Measurements from ENCODE around the gene ARID1B.

ARID1B gene

DNA sequence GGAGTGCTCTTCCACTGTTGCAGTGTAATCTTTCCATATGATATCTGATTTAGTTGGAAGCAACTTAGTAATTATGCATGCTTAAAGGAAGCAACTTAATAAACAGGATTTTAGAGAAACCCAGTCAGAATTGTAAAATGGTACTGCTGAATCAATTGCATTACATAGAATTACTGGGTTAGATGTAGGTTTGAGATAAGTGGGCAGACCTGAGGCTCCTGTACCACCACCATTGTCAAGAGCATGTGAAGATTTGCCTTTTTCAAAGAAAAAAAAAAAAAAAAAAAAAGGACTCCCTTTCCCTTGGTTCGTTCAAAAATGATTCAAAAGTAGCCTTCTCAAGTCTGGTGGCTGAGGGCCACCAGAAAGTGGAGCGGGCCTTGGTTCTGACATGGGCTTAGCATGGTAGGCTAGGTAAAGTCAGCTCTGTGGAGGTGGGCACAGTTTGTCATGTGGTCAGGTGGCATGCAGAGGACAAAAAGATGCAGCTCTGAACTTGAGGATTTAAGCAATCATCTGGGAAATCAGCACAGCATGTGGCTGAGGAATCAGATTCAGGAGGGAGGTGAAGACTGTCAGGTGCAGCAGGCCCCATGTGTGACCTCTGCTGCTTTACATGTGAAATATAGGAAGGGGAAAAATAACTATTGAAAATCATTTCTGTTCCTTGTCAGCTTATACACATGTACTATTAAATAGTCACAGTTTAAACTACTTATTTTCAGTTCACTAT lies 32.4 kb downstream of the ARID1B start:
- TF ChIP-seq, protein P1, sequence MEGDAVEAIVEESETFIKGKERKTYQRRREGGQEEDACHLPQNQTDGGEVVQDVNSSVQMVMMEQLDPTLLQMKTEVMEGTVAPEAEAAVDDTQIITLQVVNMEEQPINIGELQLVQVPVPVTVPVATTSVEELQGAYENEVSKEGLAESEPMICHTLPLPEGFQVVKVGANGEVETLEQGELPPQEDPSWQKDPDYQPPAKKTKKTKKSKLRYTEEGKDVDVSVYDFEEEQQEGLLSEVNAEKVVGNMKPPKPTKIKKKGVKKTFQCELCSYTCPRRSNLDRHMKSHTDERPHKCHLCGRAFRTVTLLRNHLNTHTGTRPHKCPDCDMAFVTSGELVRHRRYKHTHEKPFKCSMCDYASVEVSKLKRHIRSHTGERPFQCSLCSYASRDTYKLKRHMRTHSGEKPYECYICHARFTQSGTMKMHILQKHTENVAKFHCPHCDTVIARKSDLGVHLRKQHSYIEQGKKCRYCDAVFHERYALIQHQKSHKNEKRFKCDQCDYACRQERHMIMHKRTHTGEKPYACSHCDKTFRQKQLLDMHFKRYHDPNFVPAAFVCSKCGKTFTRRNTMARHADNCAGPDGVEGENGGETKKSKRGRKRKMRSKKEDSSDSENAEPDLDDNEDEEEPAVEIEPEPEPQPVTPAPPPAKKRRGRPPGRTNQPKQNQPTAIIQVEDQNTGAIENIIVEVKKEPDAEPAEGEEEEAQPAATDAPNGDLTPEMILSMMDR (IDR thresholded peaks at IDR 0.05): no peak
- Histone ChIP-seq H3K36me3 (no peaks in the 10 kb centered on the region), H3K27me3 (no peaks in the 10 kb centered on the region), H3K9me3 (no peaks in the 10 kb centered on the region), H3K4me3 (no peak overlapping the region), H3K4me1 (peaks cover 0 to 89% (median 20%) of the 10 kb centered on the region in 4 donors), H3K27ac (no peak overlapping the region)
- intact Hi-C loops (cut with DNase I; ENCODE audit: low total_unique reads): no loop called here
- DNase-seq: no peak

DNA sequence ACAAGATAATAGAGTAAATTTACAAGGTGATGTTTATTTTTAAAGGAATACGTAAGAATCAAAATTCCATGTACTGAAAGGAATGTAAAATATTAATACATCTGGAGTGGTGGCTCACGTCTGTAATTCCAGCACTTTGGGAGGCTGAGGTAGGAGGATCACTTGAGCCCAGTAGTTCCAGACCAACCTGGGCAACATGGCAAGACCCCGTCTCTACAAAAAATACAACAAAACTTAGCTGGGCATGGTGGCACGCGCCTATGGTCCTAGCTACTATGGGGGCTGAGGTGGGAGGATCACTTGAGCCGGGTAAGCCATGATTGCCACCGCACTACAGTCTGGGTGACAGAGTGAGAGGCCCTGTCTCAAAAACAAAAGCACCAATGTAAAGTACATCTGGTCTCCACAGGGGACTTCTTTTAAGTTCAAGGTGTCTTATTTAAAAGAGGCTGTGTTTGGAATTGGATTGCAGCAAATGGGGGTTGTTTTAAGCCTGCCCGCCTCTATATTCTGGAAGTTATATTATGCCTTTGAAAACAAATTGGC lies 36.9 kb downstream of the ARID1B start:
- H3K9me3 ChIP-seq: no peaks in the 10 kb centered on the region
- TF ChIP-seq, protein P1 (IDR thresholded peaks at IDR 0.05): no peak
- H3K4me1 ChIP-seq: peaks cover 0 to 89% (median 21%) of the 10 kb centered on the region in 4 donors
- intact Hi-C loops (cut with DNase I; ENCODE audit: low total_unique reads): no loop called here
- H3K27ac ChIP-seq: no peak overlapping the region
- no peak overlapping the region for H3K4me3 ChIP-seq
- H3K36me3 ChIP-seq: no peaks in the 10 kb centered on the region
- H3K27me3 ChIP-seq: no peaks in the 10 kb centered on the region
- DNase-seq: no peak

DNA sequence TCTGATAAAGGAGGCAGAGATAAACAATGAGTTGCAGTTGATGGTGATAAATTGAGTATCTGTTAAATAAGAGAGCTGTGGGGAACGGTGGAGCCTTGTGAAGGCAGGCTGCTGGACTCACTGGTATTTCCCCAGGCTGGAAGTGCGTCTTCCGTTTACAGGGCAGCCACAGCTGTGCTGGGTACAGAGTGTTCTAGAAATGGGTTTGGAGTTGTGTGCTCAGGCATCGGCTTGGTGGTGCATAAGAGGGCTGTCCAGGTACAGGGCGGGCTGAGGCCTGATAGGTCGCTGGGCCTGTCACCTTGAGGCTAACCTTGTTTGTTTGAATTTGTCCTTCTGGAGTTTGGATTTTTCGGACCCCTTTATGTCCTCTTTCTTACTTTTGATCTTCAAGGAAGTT lies 39.3 kb downstream of the ARID1B start:
- peak in 1 of 2 donors; percentile 47 for DNase-seq
- no peaks in the 10 kb centered on the region for H3K36me3 ChIP-seq
- TF ChIP-seq, protein P1 (IDR thresholded peaks at IDR 0.05): no peak
- no peak overlapping the region for H3K27ac ChIP-seq
- intact Hi-C loops (cut with DNase I; ENCODE audit: low total_unique reads): no loop called here
- no peak overlapping the region for H3K4me3 ChIP-seq
- no peaks in the 10 kb centered on the region for H3K27me3 ChIP-seq
- H3K9me3 ChIP-seq: no peaks in the 10 kb centered on the region
- H3K4me1 ChIP-seq: peaks cover 0 to 78% (median 26%) of the 10 kb centered on the region in 4 donors

DNA sequence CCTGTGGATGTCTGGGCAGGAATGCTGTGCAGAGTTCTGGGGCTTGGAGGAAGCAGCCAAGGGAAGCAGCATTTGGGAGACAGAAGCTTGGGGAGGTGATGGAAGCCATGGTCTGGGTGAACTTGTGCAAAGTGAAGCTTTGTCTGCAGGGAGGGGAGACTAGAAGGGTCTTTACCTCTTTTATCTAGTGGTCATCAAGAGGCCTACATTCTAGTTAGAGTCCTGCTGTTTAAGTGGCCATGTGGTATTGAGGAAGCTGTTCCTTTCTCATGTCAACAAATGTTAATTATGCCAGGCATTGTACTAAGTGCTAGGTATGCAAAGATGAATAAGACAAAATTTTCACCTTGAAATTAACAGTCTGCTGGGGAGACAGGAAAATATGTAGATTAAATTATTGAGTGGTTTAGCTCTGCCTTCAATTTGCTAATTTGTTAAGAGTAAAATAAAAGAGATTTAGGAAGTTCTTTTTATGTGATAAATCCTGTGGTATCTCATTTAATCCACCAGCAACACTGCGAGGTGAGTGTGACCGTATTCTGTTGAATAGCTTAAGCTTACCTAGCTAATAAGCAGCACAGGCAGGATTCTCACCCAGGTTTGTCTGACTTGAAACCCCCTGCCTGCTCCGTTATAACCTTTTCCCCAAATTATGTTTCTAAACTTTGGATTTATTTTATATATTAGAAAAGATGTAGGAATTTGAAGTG lies 43.1 kb downstream of the ARID1B start:
- Histone ChIP-seq H3K4me1 (peaks cover 0 to 83% (median 41%) of the 10 kb centered on the region in 4 donors), H3K9me3 (no peaks in the 10 kb centered on the region)

DNA sequence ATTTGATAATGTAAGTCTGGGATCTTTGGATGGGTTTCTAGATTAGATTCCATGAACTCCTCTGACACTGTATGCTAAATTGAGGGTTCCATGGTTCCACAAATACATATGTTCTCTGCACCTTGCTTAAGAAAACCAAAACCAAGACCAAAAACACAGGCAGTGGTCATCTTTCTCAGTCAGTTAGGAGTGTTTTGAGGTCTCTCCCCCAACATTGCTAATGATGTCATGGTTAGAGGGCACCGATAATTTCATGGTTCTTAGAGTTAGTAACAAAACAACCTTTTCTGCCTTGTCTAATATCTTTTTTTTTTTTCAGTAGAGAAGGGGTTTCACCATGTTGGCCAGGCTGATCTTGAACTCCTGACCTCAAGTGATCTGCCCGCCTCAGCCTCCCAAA lies 44.5 kb downstream of the ARID1B start:
- H3K27me3 ChIP-seq: no peaks in the 10 kb centered on the region
- intact Hi-C loops (cut with DNase I; ENCODE audit: low total_unique reads): no loop called here
- H3K9me3 ChIP-seq: no peaks in the 10 kb centered on the region
- no peak overlapping the region for H3K4me3 ChIP-seq
- no peak for DNase-seq
- H3K27ac ChIP-seq: no peak overlapping the region
- TF ChIP-seq, protein P1 (IDR thresholded peaks at IDR 0.05): no peak
- H3K4me1 ChIP-seq: peaks cover 0 to 82% (median 37%) of the 10 kb centered on the region in 4 donors
- H3K36me3 ChIP-seq: no peaks in the 10 kb centered on the region

More for the DNA sequence above, 43.1 kb downstream of the ARID1B start:
- DNase-seq: no peak
- Histone ChIP-seq H3K36me3 (no peaks in the 10 kb centered on the region), H3K4me3 (no peak overlapping the region), H3K27me3 (no peaks in the 10 kb centered on the region), H3K27ac (no peak overlapping the region)
- TF ChIP-seq, protein P1 (IDR thresholded peaks at IDR 0.05): no peak
- intact Hi-C loops (cut with DNase I; ENCODE audit: low total_unique reads): no loop called here
